A549 treated with Hydrocortisone at 1 μM for 4 hours (cell line): ENCODE results near the gene DONSON. TPM values are rescaled to one million over a fixed set of nuclear protein-coding genes. Genes with fewer than 3 reads are reported as not detected.

Experiments
- total RNA-seq: library from RNA; stranded (reverse); fragments of 200-300 nt; extraction: Qiagen RNA extraction; gene quantifications from 5 replicates; pipeline ENCODE4 v1.2.3, GENCODE V29; 2022

Gene DONSON, protein sequence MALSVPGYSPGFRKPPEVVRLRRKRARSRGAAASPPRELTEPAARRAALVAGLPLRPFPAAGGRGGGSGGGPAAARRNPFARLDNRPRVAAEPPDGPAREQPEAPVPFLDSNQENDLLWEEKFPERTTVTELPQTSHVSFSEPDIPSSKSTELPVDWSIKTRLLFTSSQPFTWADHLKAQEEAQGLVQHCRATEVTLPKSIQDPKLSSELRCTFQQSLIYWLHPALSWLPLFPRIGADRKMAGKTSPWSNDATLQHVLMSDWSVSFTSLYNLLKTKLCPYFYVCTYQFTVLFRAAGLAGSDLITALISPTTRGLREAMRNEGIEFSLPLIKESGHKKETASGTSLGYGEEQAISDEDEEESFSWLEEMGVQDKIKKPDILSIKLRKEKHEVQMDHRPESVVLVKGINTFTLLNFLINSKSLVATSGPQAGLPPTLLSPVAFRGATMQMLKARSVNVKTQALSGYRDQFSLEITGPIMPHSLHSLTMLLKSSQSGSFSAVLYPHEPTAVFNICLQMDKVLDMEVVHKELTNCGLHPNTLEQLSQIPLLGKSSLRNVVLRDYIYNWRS
- total RNA-seq = 14.5 to 18.7 TPM (median 15.7 TPM) in 5 replicates

DNA sequence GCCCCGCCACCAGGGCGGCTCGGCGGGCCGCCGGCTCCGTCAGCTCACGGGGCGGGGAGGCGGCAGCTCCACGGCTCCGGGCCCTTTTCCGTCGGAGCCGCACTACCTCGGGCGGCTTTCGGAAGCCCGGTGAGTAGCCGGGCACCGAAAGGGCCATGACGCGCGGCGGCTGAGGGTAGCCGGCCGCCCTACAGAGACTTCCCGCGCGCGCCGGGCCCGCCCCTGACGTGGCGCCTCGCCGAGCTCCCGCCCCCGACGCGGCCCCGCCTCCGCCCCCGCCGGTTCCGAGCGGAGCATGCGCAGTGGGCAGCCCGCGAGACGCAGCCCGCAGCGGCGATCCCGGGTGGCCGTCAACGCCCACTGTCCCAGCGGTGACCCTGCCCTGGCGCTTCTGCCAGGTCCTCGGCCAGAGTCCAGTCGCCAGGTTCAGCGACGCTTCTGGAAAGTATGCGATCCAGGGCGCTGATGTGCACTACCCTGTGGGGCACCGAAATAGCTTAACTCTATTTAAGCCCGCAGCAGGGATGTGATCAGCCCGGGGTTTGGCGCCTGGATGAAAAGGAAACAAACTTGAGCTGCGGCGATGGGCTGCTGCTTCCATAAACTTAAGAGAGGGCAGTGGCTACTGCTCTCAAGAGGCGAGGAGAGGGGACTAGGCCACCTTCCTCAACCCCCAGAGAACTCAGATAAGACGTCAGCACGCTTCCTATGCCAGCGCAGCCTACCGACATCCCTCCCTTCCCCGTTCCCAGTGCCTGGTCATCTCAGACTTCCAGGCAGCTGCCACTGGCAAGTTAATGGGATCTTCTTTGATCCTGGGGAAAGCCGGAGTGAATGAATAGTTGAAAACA lies at the start of gene DONSON:
DONSON (minus strand) TSS at position 200 of the 851 bp plus-strand sequence; CDS start at position 157, 43 bp downstream.

DNA sequence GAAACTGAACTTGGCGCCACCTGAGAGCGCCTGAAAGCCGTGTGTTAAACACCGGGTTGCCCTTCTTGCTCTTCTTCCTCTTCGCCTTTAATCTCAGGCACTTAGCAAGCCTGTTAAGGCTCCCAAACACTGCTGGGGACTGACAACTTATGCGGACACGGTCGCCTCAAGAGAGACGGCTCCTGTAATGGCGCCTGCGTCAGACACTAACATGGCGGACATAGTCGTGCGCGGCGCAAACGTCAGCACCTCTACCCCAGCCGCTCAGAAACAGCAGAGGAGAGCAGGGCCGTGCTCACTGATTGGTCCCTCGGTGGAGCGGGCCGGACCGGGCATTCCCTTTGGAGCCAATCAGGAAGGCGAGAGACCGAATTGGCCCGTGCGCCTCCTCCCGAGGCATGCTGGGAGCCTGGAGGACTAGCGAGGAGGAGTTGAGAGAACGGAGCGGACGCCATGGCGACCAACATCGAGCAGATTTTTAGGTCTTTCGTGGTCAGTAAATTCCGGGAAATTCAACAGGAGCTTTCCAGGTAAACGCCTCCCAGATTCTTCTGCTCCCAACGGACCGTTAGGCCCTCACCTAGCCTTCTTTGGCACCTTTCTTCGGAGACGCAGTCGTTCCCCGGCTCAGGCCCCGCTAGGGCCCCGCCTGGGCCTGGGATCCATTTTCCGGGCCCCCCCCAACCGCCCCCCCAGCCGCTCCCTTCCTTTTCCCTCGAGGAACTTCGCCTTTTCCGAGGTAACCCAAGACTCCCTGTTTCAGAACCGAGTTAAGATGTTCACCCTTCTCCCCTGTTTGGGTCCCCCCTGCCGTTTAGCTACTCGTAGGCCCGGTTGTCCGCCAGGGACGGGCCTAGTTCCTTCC lies 45.6 kb downstream of the DONSON start, which contains the start of gene SON:
SON (plus strand) TSS at position 399 of the 865 bp plus-strand sequence; CDS start at position 454, 55 bp downstream.

DNA sequence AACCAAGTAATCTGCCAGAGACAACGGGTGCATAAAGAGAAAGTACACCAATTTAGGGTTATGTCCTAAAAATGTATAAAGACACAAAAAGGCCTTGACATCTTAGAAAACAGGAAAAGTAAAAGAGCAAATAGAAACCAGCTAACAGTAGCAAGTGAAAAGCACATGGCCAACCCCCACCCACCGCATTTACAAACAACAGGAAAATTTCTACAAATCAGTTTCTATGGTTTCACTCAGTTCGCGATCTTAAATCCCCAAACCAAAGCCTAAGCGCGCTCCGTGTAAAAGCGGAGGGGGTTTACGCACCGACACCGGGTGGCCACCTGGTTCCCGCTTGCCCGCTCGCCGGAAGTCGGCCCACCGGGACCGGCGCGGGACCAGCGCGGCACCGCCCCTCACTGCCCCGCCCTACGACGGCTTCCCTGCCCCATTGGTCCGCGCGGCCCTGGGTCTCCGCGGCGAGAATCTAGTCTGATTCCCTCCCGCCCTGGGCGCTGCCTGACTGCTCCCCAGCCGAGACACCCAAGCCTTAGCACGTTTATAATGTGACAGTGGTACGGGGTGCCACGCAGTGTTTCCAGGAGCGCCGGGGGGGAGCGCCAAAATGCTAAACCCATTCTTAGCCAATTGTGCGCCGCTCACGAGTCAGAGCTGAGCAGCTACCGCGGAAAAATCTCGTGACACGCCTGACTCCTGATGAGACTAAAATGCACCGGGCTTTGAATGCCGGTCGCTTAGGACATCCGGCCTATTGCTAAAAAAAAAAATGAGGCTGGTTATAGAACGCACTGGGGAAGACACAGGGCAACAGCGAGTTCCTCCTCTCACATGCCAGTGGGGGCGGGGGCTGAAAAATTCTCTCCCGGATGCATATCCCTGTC lies 46.5 kb downstream of the DONSON start, which contains the start of gene GART:
GART (minus strand) TSS at position 362 of the 884 bp plus-strand sequence. CDS start 2,802 bp downstream, outside the sequence.

Other genes starting within 250 kb of the DONSON start
- gene IFNGR2, start 185.3 kb downstream of the DONSON start, total RNA-seq = 50.2 to 58.9 TPM (median 55.1 TPM) in 5 replicates
- gene TMEM50B, start 108.7 kb downstream of the DONSON start, total RNA-seq = 9.1 to 13.2 TPM (median 11.0 TPM) in 5 replicates
- gene DNAJC28, start 97.0 kb downstream of the DONSON start, total RNA-seq = 0.16 to 0.48 TPM (median 0.38 TPM) in 5 replicates
- 54.8 to 76.6 TPM (median 60.9 TPM) in 5 replicates for gene GART, start 46.6 kb downstream of the DONSON start, total RNA-seq
- 70.3 to 126 TPM (median 82.2 TPM) in 5 replicates for gene SON, start 45.6 kb downstream of the DONSON start, total RNA-seq
- gene CRYZL1, start 53.1 kb upstream of the DONSON start, total RNA-seq = 12.2 to 16.9 TPM (median 13.4 TPM) in 5 replicates
- gene ITSN1, start 53.8 kb upstream of the DONSON start, total RNA-seq = 17.3 to 26.9 TPM (median 18.2 TPM) in 5 replicates